Heart right ventricle (tissue), 16 donors: ENCODE measurements around the gene GUCY2F. TPM values are rescaled to one million over a fixed set of nuclear protein-coding genes. Genes with fewer than 3 reads are reported as not detected.

Source experiments
- ATAC-seq, 8 donors: fragments of 200-7000 bp; cut with Tn5 transposase; one replicate each; pipeline ENCODE4 v1.9.1; 2020; ENCODE audit warnings: mild to moderate bottlenecking in 8 of 8, moderate library complexity in 8 of 8, moderate number of reproducible peaks in 1 of 8
- DNase-seq, 2 donors: peaks; one replicate each; pipeline ENCODE4 v3.0.0-alpha.2; 2020
- H3K27ac ChIP-seq, 10 donors: fragments of 200-600 bp; sonication (generic) in 2 of 10; one replicate each; pipeline versions ENCODE4 v1.5.0 to v1.8.0; 2020 to 2022; ENCODE audit warnings: mild to moderate bottlenecking in 3 of 10
- H3K27me3 ChIP-seq, 7 donors: fragments of 200-600 bp; one replicate each; pipeline ENCODE4 v1.8.0; 2021 to 2022; ENCODE audit warnings: mild to moderate bottlenecking in 2 of 7
- H3K36me3 ChIP-seq, 9 donors: fragments of 200-600 bp; sonication (generic) in 1 of 9; one replicate each; pipeline versions ENCODE4 v1.5.0 to v1.8.0; 2020 to 2022; ENCODE audit warnings: mild to moderate bottlenecking in 2 of 9
- H3K4me1 ChIP-seq, 9 donors: fragments of 200-600 bp; sonication (generic) in 1 of 9; one replicate each; pipeline versions ENCODE4 v1.5.0 to v1.8.0; 2020 to 2022; ENCODE audit warnings: mild to moderate bottlenecking in 4 of 9
- H3K4me3 ChIP-seq, 10 donors: fragments of 200-600 bp; sonication (generic) in 2 of 10; one replicate each; pipeline versions ENCODE4 v1.5.0 to v1.8.0; 2020 to 2022; ENCODE audit warnings: mild to moderate bottlenecking in 7 of 10, moderate library complexity in 2 of 10
- H3K9me3 ChIP-seq, 11 donors: fragments of 200-600 bp in 10 of 11; sonication (generic) in 2 of 11; one replicate each; pipeline versions ENCODE4 v1.5.0 to v1.8.0; 2013 to 2022; ENCODE audit warnings: mild to moderate bottlenecking in 2 of 11, control low read depth in 1 of 11, moderate library complexity in 1 of 11
- CTCF ChIP-seq, 9 donors: fragments of 200-600 bp; sonication (generic) in 2 of 9; IDR thresholded peaks; one replicate each; pipeline versions ENCODE4 v1.5.0 to v1.8.0; 2021 to 2022; ENCODE audit warnings: antibody characterized with exemption in 9 of 9, mild to moderate bottlenecking in 5 of 9, moderate library complexity in 1 of 9
- WGBS, 2 donors: extraction: QIAGEN DNeasy Blood & Tissue Kit; methylation state at CpG; one replicate each; pipeline ENCODE4 v1.1.7; 2013; ENCODE audit warnings: inconsistent platforms in 1 of 2; 5-methylcytosine and 5-hydroxymethylcytosine counted together
- intact Hi-C, 10 donors: fragments of 100-400 bp; cut with DNase I; formaldehyde crosslinking; loops; one replicate each; pipeline versions ENCODE4 v1.11.1 to v1.14.2; 2022
- polyA plus RNA-seq, 2 donors: library from polyadenylated mRNA; stranded (reverse); fragments of 200-250 nt; gene quantifications; one replicate each; pipeline ENCODE4 v1.2.3, GENCODE V29; 2013
- total RNA-seq, 10 donors: library from RNA; stranded (reverse); fragmentation: NEBNext Ultra II Directional in 3 of 10; extraction: Animal tissue kit (Norgen Biotek cat#: 25700) in 3 of 10; gene quantifications; one replicate each; pipeline versions ENCODE4 v1.2.1 to v1.2.4, GENCODE V29; 2021 to 2023
- donor health status: Arrhythmogenic right ventricular cardiomyopathy.
- donor health status: ischemic (EF 13 %, LVEDD 7.1; RV severe dilation, severe dysfunction).
- donor health status: healthy with polysubstance abuse.
- donor health status: DM: no; HTN: yes; CAD: no.
- donor health status: DM: no; HTN: no; CAD: no.
- donor health status: ischemic (EF 25% LVEDD 6.9; RV normal size, moderate dysfunction).
- donor health status: ischemic (EF 25% LVEDD 5.7; RV mildly dilated, moderate dysfunction).
- donor health status: healthy.
- donor health status: DM: yes; HTN: yes; CAD: no.
- donor health status: Ischemic cardiomyopathy.
- donor health status: ischemic (EF 35%, LVEDD 5.7; RV mildly dilated, moderate dysfunction).
- donor health status: nonischemic (EF 11% LVEDD 7.7; RV severe dilation, severe dysfunction).
- donor health status: DM: yes; HTN: yes; CAD: no.
- donor health status: PGD.
- donor health status: ischemic (EF 29% LVEDD 5.4; RV normal size, mild dysfunction).
- donor health status: nonischemic (EF 23%, LVEDD 6.1; RV moderate dilation, normal function).

The GUCY2F gene
- total and polyA plus RNA-seq, 12 donors: not detected

DNA sequence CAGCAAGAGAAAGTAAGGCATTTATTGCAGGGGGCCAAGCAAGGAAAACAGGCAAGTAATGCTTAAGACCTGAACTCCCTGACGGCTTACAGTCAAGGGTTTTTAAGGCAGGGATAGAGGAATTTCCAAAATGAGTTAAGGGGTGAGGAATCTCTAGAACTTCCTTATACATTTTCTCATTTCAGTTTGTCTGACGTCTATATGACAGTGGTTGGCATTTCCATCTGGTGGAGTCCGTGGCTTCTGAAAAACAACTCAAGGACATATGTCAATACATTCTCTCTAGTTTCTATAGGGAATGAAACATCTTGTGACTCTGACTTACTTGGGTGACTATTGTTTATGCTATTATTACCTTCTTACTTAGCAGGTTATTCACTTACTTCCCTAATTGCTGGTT, 19.3 kb upstream of the GUCY2F start:
- Histone ChIP-seq H3K9me3 (no peaks in the 10 kb centered on the region), H3K27ac (no peak overlapping the region), H3K27me3 (peaks cover 0 to 57% (median 0%) of the 10 kb centered on the region in 7 donors), H3K4me3 (no peak overlapping the region), H3K36me3 (no peaks in the 10 kb centered on the region), H3K4me1 (no peaks in the 10 kb centered on the region)
- no peak for TF ChIP-seq CTCF (IDR thresholded peaks at IDR 0.05)
- 72 to 74% methylated on average over 3 of the region's 3 CpGs for WGBS, 2 donors
- ATAC-seq (no peak), DNase-seq (no peak)
- intact Hi-C loops: no loop called here

DNA sequence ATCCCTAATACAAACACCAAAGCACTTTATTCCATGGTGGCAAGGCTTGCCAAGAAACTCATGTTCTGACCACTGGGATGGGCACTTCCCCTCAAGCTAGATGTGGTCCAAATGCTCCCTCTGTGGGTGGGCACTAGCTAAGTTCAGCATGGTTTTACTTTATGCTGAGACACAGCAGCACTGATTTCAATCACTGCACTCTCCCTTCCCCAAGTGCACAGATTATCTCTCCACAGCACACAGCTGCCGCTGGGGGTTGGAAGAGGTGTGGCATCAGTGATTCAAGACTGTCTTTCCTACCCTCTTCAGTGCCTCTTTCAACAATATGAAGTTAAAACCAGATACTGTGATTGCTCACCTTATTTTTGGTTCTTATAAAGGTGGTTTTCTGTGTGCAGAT, 16.5 kb upstream of the GUCY2F start:
- Histone ChIP-seq H3K9me3 (no peaks in the 10 kb centered on the region), H3K27ac (no peak overlapping the region), H3K27me3 (peaks cover 0 to 58% (median 0%) of the 10 kb centered on the region in 7 donors), H3K36me3 (no peaks in the 10 kb centered on the region), H3K4me1 (no peaks in the 10 kb centered on the region), H3K4me3 (no peak overlapping the region)
- no peak for TF ChIP-seq CTCF (IDR thresholded peaks at IDR 0.05)
- 70 to 83% methylated on average over 1 of the region's 1 CpG for WGBS, 2 donors
- ATAC-seq: no peak
- intact Hi-C loops: loop anchor here in 1 of 10 donors (10.0 kb wide), 1 partner anchor 386 kb away; no protein-coding TSS in a partner anchor
- DNase-seq: no peak

GRCh38 chrX:109489174-109489573, 7.3 kb upstream of the GUCY2F start:
- Histone ChIP-seq H3K4me3 (no peak overlapping the region), H3K4me1 (no peaks in the 10 kb centered on the region), H3K9me3 (no peaks in the 10 kb centered on the region), H3K27me3 (peaks cover 0 to 29% (median 0%) of the 10 kb centered on the region in 7 donors), H3K36me3 (no peaks in the 10 kb centered on the region), H3K27ac (no peak overlapping the region)
- DNase-seq: no peak
- intact Hi-C loops: loop anchor here in 9 of 10 donors (5.0 to 10.0 kb wide), 4 partner anchors 143 to 398 kb away; no protein-coding TSS in a partner anchor
- no peak for ATAC-seq
- TF ChIP-seq CTCF (IDR thresholded peaks at IDR 0.05): no peak
- 91 to 94% methylated on average over 2 of the region's 2 CpGs for whole genome bisulfite sequencing, 2 donors

DNA sequence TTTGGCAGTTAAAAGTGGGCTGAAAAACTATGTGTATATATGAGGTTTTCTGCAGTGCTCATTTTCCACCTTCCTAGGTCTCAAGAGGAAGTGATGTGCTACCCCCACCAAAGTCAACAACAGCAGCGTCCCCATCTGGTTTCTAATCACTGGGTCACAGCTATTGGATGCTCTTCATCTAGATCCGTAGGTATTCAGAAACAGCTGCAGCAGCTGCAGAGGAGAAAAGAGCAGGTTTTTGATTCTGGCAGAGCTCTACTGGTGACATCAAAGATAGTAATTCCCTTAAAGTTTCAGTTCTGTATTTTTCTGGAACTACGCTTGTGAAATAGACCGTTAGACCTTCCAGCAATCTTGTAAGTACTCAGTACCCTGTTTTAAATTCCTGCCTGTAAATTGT, 5.8 kb upstream of the GUCY2F start:
- WGBS, 2 donors: 27 to 45% methylated on average over 4 of the region's 4 CpGs

More for the DNA sequence above, 5.8 kb upstream of the GUCY2F start:
- Histone ChIP-seq H3K27me3 (peaks cover 0 to 34% (median 0%) of the 10 kb centered on the region in 7 donors), H3K27ac (no peak overlapping the region), H3K4me1 (no peaks in the 10 kb centered on the region), H3K9me3 (no peaks in the 10 kb centered on the region), H3K4me3 (no peak overlapping the region), H3K36me3 (no peaks in the 10 kb centered on the region)
- intact Hi-C loops: loop anchor here in 9 of 10 donors (2.0 to 10.0 kb wide), 5 partner anchors 145 to 400 kb away; no protein-coding TSS in a partner anchor
- DNase-seq: no peak
- no peak for TF ChIP-seq CTCF (IDR thresholded peaks at IDR 0.05)
- no peak for ATAC-seq
